Measurements from ENCODE around the gene TBC1D9B. TPM values are rescaled to one million over a fixed set of nuclear protein-coding genes. Genes with fewer than 3 reads are reported as not detected.
A peak's percentile ranks its signal among the peaks of the same experiment; 100 is the strongest.

TBC1D9B gene
- total and polyA plus RNA-seq, 2 of the 13 experiments (the other 11 are each of a cell fraction or from before 2014, with no cell fraction given): 35.0 to 50.0 TPM

DNA sequence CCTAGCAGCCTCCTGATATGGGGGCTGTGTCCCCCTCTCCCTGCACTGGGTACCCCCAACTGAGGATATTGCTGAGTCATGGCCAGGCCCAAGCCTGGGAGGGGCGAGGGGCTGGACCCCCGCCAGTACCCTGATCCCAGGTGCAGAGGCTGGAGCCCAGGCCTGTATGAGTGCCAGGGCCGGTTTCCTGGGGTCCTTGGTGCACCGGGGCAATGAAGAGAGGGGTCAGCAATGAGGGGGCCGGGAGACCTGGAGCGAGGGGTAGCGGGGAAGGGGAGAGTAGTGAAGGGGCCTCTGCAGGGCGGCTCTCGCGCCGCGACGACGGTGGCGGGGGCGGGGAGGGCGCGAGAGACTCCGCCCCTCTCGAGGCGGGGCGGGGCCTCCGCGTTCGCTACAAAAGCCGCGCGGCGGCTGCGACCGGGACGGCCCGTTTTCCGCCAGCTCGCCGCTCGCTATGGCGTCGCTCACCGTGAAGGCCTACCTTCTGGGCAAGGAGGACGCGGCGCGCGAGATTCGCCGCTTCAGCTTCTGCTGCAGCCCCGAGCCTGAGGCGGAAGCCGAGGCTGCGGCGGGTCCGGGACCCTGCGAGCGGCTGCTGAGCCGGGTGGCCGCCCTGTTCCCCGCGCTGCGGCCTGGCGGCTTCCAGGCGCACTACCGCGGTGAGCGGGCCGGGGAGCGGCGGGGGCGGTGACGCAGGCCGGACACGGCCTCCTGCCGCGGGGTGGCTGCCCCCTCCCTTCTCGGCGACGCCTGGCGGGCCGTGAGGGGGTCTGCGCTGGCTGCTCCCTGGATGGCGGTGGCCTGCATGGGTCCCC, 87.0 kb downstream of the TBC1D9B start, which contains the start of gene SQSTM1 (continued):
- TF ChIP-seq, protein P1, sequence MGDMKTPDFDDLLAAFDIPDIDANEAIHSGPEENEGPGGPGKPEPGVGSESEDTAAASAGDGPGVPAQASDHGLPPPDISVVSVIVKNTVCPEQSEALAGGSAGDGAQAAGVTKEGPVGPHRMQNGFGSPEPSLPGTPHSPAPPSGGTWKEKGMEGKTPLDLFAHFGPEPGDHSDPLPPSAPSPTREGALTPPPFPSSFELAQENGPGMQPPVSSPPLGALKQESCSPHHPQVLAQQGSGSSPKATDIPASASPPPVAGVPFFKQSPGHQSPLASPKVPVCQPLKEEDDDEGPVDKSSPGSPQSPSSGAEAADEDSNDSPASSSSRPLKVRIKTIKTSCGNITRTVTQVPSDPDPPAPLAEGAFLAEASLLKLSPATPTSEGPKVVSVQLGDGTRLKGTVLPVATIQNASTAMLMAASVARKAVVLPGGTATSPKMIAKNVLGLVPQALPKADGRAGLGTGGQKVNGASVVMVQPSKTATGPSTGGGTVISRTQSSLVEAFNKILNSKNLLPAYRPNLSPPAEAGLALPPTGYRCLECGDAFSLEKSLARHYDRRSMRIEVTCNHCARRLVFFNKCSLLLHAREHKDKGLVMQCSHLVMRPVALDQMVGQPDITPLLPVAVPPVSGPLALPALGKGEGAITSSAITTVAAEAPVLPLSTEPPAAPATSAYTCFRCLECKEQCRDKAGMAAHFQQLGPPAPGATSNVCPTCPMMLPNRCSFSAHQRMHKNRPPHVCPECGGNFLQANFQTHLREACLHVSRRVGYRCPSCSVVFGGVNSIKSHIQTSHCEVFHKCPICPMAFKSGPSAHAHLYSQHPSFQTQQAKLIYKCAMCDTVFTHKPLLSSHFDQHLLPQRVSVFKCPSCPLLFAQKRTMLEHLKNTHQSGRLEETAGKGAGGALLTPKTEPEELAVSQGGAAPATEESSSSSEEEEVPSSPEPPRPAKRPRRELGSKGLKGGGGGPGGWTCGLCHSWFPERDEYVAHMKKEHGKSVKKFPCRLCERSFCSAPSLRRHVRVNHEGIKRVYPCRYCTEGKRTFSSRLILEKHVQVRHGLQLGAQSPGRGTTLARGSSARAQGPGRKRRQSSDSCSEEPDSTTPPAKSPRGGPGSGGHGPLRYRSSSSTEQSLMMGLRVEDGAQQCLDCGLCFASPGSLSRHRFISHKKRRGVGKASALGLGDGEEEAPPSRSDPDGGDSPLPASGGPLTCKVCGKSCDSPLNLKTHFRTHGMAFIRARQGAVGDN (CRISPR knock-in tag; IDR thresholded peaks at IDR 0.05): peak; percentile 18; the same call in 1 of the 2 replicates
- TF ChIP-seq U2AF1 (optimal IDR thresholded peaks at IDR 0.05; ENCODE audit: low read depth, low read length) (peak; percentile 7), ZNF34 (CRISPR knock-in tag; IDR thresholded peaks at IDR 0.05; ENCODE audit: borderline replicate concordance) (0 out of 2 replicates have a peak, but pooled peaks have one; percentile 36), SOX13 (IDR thresholded peaks at IDR 0.05) (no peak), SOX13 (CRISPR knock-in tag; conservative IDR thresholded peaks at IDR 0.05 in 1 of 2, IDR thresholded peaks at IDR 0.05 in 1 of 2) (peak in 1 of 2 experiments; percentile 42; a peak in 1 of 4 replicates), JDP2 (CRISPR knock-in tag; IDR thresholded peaks at IDR 0.05; ENCODE audit: borderline replicate concordance) (no peak), JUND (CRISPR knock-in tag; IDR thresholded peaks at IDR 0.05) (no peak), CENPX (CRISPR knock-in tag; IDR thresholded peaks at IDR 0.05) (no peak), AGO1 (IDR thresholded peaks at IDR 0.05; ENCODE audit: low read depth, low read length, poor library complexity, severe bottlenecking) (peak; percentile 14), GATAD1 (CRISPR knock-in tag; IDR thresholded peaks at IDR 0.05) (0 out of 2 replicates have a peak, but pooled peaks have one; percentile 43), ZNF496 (CRISPR knock-in tag; IDR thresholded peaks at IDR 0.05; ENCODE audit: insufficient replicate concordance) (no peak), ZNF772 (CRISPR knock-in tag; IDR thresholded peaks at IDR 0.05) (no peak; the same call in 1 of the 2 replicates)
- TF ChIP-seq, protein P2, sequence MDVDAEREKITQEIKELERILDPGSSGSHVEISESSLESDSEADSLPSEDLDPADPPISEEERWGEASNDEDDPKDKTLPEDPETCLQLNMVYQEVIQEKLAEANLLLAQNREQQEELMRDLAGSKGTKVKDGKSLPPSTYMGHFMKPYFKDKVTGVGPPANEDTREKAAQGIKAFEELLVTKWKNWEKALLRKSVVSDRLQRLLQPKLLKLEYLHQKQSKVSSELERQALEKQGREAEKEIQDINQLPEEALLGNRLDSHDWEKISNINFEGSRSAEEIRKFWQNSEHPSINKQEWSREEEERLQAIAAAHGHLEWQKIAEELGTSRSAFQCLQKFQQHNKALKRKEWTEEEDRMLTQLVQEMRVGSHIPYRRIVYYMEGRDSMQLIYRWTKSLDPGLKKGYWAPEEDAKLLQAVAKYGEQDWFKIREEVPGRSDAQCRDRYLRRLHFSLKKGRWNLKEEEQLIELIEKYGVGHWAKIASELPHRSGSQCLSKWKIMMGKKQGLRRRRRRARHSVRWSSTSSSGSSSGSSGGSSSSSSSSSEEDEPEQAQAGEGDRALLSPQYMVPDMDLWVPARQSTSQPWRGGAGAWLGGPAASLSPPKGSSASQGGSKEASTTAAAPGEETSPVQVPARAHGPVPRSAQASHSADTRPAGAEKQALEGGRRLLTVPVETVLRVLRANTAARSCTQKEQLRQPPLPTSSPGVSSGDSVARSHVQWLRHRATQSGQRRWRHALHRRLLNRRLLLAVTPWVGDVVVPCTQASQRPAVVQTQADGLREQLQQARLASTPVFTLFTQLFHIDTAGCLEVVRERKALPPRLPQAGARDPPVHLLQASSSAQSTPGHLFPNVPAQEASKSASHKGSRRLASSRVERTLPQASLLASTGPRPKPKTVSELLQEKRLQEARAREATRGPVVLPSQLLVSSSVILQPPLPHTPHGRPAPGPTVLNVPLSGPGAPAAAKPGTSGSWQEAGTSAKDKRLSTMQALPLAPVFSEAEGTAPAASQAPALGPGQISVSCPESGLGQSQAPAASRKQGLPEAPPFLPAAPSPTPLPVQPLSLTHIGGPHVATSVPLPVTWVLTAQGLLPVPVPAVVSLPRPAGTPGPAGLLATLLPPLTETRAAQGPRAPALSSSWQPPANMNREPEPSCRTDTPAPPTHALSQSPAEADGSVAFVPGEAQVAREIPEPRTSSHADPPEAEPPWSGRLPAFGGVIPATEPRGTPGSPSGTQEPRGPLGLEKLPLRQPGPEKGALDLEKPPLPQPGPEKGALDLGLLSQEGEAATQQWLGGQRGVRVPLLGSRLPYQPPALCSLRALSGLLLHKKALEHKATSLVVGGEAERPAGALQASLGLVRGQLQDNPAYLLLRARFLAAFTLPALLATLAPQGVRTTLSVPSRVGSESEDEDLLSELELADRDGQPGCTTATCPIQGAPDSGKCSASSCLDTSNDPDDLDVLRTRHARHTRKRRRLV (CRISPR knock-in tag; IDR thresholded peaks at IDR 0.05): peak; percentile 46; the same call in 1 of the 2 replicates
- TF ChIP-seq, protein P3, sequence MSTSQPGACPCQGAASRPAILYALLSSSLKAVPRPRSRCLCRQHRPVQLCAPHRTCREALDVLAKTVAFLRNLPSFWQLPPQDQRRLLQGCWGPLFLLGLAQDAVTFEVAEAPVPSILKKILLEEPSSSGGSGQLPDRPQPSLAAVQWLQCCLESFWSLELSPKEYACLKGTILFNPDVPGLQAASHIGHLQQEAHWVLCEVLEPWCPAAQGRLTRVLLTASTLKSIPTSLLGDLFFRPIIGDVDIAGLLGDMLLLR (CRISPR knock-in tag; IDR thresholded peaks at IDR 0.05): no peak; the same call in 1 of the 2 replicates
- TF ChIP-seq, protein P4, sequence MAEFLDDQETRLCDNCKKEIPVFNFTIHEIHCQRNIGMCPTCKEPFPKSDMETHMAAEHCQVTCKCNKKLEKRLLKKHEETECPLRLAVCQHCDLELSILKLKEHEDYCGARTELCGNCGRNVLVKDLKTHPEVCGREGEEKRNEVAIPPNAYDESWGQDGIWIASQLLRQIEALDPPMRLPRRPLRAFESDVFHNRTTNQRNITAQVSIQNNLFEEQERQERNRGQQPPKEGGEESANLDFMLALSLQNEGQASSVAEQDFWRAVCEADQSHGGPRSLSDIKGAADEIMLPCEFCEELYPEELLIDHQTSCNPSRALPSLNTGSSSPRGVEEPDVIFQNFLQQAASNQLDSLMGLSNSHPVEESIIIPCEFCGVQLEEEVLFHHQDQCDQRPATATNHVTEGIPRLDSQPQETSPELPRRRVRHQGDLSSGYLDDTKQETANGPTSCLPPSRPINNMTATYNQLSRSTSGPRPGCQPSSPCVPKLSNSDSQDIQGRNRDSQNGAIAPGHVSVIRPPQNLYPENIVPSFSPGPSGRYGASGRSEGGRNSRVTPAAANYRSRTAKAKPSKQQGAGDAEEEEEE (CRISPR knock-in tag; IDR thresholded peaks at IDR 0.05; ENCODE audit: borderline replicate concordance): no peak

All from HepG2 (cell line).